ENCODE results near the gene SSR1. TPM values are rescaled to one million over a fixed set of nuclear protein-coding genes. Genes with fewer than 3 reads are reported as not detected.

The SSR1 gene
- total RNA-seq, 2 experiments from 2014 or later, result 31.6 to 138 TPM

DNA sequence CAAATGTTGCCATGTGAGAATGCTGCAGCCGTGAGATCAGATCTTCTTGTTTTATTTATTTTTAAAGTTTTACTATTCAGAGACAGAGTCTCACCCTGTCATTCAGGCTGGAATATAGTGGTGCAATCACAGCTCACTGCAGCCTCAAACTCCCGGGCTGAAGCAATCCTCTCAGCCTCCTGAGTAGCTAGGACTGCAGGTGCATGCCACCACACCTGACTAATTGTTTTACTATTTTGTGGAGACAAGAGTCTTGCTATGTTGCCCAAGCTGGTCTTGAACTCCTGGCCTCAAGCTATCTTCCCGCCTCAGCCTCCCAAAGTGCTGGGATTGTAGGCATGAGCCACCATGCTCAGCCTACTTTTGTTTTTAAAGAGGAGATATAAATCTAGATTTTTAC is 22.5 kb upstream of the SSR1 start:
- intact Hi-C loops (cut with micrococcal nuclease; ENCODE audit: unreplicated experiment), result no loop called here
- Histone ChIP-seq H3K79me2 (ENCODE audit: insufficient read depth, low read depth, low read length) (no peaks in the 10 kb centered on the region), H2AFZ (ENCODE audit: low read length) (no peak overlapping the region), H3K9me2 (ENCODE audit: insufficient read depth, low read length) (no peaks in the 10 kb centered on the region), H3K9me3 (ENCODE audit: low read length) (no peaks in the 10 kb centered on the region), H3K27ac (ENCODE audit: low read depth, low read length, poor library complexity, severe bottlenecking) (no peak overlapping the region), H3K4me1 (ENCODE audit: insufficient read depth, low read length, poor library complexity, severe bottlenecking) (no peaks in the 10 kb centered on the region), H4K20me1 (ENCODE audit: insufficient read depth, low read length) (no peaks in the 10 kb centered on the region), H3K4me3 (ENCODE audit: low read depth, low read length, poor library complexity, severe bottlenecking) (no peak overlapping the region), H3K4me2 (ENCODE audit: low read length) (no peak overlapping the region), H3K36me3 (ENCODE audit: insufficient read depth, low read length) (no peaks in the 10 kb centered on the region)
- CTCF ChIA-PET (ENCODE audit: unreplicated experiment), result no interaction called here
- TF ChIP-seq, protein P1, sequence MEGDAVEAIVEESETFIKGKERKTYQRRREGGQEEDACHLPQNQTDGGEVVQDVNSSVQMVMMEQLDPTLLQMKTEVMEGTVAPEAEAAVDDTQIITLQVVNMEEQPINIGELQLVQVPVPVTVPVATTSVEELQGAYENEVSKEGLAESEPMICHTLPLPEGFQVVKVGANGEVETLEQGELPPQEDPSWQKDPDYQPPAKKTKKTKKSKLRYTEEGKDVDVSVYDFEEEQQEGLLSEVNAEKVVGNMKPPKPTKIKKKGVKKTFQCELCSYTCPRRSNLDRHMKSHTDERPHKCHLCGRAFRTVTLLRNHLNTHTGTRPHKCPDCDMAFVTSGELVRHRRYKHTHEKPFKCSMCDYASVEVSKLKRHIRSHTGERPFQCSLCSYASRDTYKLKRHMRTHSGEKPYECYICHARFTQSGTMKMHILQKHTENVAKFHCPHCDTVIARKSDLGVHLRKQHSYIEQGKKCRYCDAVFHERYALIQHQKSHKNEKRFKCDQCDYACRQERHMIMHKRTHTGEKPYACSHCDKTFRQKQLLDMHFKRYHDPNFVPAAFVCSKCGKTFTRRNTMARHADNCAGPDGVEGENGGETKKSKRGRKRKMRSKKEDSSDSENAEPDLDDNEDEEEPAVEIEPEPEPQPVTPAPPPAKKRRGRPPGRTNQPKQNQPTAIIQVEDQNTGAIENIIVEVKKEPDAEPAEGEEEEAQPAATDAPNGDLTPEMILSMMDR (conservative IDR thresholded peaks at IDR 0.05; ENCODE audit: low read length), result no peak
- no peak for TF ChIP-seq EZH2phosphoT487 (IDR thresholded peaks at IDR 0.05; ENCODE audit: borderline replicate concordance, low read depth, low read length)
- no TSS peak for BruUV-seq (replicated peaks)
- DNase-seq (ENCODE audit: low spot score), result no peak
- POLR2A ChIA-PET, result interaction anchor here (1.1 to 2.6 kb wide), 2 partner anchors 11 to 58 kb away, joined by 3 to 9 read pairs; no protein-coding TSS in a partner anchor

DNA sequence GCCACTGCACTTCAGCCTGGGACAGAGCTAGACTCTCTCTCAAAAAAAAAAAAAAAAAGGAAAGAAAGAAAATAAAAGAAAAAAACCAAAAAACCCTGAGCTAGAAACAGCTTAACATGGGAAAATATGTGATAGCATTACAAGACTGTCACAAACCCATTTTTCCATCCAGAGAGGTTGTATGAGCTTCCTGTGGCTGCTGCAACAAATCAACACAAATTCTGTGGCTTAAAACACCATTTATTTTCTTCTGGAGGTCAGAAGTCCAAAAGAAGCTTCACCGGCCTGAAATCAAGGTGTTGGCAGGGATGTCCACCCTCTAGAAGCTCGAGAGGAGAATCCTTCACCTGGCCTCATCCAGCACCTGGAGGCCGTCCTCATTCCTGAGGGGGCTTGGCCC is 21.7 kb upstream of the SSR1 start:
- Histone ChIP-seq H2AFZ (ENCODE audit: low read length) (no peak overlapping the region), H3K9me3 (ENCODE audit: low read length) (no peaks in the 10 kb centered on the region), H3K4me1 (ENCODE audit: insufficient read depth, low read length, poor library complexity, severe bottlenecking) (no peaks in the 10 kb centered on the region), H3K79me2 (ENCODE audit: insufficient read depth, low read depth, low read length) (no peaks in the 10 kb centered on the region), H3K36me3 (ENCODE audit: insufficient read depth, low read length) (no peaks in the 10 kb centered on the region), H3K4me3 (ENCODE audit: low read depth, low read length, poor library complexity, severe bottlenecking) (no peak overlapping the region), H3K9me2 (ENCODE audit: insufficient read depth, low read length) (no peaks in the 10 kb centered on the region), H3K4me2 (ENCODE audit: low read length) (no peak overlapping the region), H3K27ac (ENCODE audit: low read depth, low read length, poor library complexity, severe bottlenecking) (no peak overlapping the region), H4K20me1 (ENCODE audit: insufficient read depth, low read length) (no peaks in the 10 kb centered on the region)
- no peak for DNase-seq (ENCODE audit: low spot score)
- ChIA-PET CTCF (ENCODE audit: unreplicated experiment) (no interaction called here), POLR2A (interaction anchor here (0.6 to 2.6 kb wide), 3 partner anchors 10 to 196 kb away, joined by 3 to 9 read pairs (median 3); no protein-coding TSS in a partner anchor)
- no peak for TF ChIP-seq EZH2phosphoT487 (IDR thresholded peaks at IDR 0.05; ENCODE audit: borderline replicate concordance, low read depth, low read length)
- TF ChIP-seq, protein P1 (conservative IDR thresholded peaks at IDR 0.05; ENCODE audit: low read length), result no peak
- no TSS peak for BruUV-seq (replicated peaks)
- intact Hi-C loops (cut with micrococcal nuclease; ENCODE audit: unreplicated experiment), result no loop called here

DNA sequence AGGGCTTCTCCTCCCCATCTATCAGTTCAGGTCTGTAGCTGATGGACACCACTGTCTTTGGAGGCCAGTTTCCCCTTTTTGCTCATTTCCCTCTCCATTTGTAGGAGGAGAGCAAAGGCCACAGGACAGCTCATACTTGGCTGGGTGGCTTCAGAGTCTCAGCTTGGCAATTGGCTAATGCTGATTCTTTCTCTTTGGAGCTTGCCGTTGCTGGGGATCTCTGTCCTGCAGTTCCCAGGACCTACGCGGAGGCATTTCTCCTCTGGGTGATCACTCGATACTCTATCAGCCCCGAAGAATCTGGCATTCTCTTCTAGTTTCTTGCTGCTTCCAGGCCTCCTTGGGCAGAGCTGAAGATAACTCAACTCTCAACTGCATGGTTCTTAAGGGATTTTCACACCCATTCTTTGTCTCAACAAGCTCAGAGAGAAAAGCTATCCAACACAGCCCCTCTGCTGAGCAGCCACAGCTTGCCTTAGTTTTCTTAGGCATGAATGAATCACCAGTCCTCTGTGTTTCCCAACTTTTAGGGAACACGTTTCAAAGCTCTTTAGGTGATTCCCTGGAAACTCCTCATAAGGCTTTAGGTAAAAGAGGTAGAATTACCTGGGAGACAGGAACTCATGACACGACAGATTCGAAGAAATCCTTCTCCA is 19.2 kb upstream of the SSR1 start:
- BruUV-seq (replicated peaks), result no TSS peak
- Histone ChIP-seq H3K36me3 (ENCODE audit: insufficient read depth, low read length) (no peaks in the 10 kb centered on the region), H3K79me2 (ENCODE audit: insufficient read depth, low read depth, low read length) (no peaks in the 10 kb centered on the region), H3K4me3 (ENCODE audit: low read depth, low read length, poor library complexity, severe bottlenecking) (no peak overlapping the region), H4K20me1 (ENCODE audit: insufficient read depth, low read length) (no peaks in the 10 kb centered on the region), H3K9me3 (ENCODE audit: low read length) (no peaks in the 10 kb centered on the region), H3K4me2 (ENCODE audit: low read length) (no peak overlapping the region), H2AFZ (ENCODE audit: low read length) (no peak overlapping the region), H3K4me1 (ENCODE audit: insufficient read depth, low read length, poor library complexity, severe bottlenecking) (no peaks in the 10 kb centered on the region), H3K27ac (ENCODE audit: low read depth, low read length, poor library complexity, severe bottlenecking) (no peak overlapping the region), H3K9me2 (ENCODE audit: insufficient read depth, low read length) (no peaks in the 10 kb centered on the region)
- CTCF ChIA-PET (ENCODE audit: unreplicated experiment), result interaction anchor here (1.1 kb wide), 1 partner anchor 16 kb away, joined by 3 read pairs; no protein-coding TSS in a partner anchor
- POLR2A ChIA-PET, result interaction anchor here (0.6 kb wide), 1 partner anchor 673 kb away, joined by 4 read pairs; no protein-coding TSS in a partner anchor
- no peak for TF ChIP-seq EZH2phosphoT487 (IDR thresholded peaks at IDR 0.05; ENCODE audit: borderline replicate concordance, low read depth, low read length)
- TF ChIP-seq, protein P1 (conservative IDR thresholded peaks at IDR 0.05; ENCODE audit: low read length), result no peak
- intact Hi-C loops (cut with micrococcal nuclease; ENCODE audit: unreplicated experiment), result no loop called here
- no peak for DNase-seq (ENCODE audit: low spot score)

Measured in OCI-LY7 (cell line).